Gastrocnemius medialis (tissue), 4 donors: ENCODE measurements around the gene CXCL12. TPM values are rescaled to one million over a fixed set of nuclear protein-coding genes. Genes with fewer than 3 reads are reported as not detected.

Source experiments
- ATAC-seq, 2 donors: fragments of 150-250 bp; one replicate each; pipeline ENCODE4 v1.9.1; 2016
- DNase-seq, 2 donors: peaks; one replicate each; pipeline ENCODE4 v3.0.0-alpha.2; 2019
- H3K27ac ChIP-seq, 4 donors: fragments of 200-600 bp; sonication (generic); 1 replicate in 1 of 4; 2 replicates in 3 of 4; pipeline ENCODE4 v1.5.1; 2016 to 2018; ENCODE audit warnings: mild to moderate bottlenecking in 2 of 4, moderate library complexity in 1 of 4
- H3K27me3 ChIP-seq, 3 donors: fragments of 200-600 bp; sonication (generic) in 2 of 3; 1 replicate in 1 of 3; 2 replicates in 2 of 3; pipeline versions ENCODE4 v1.5.1 to v1.6.0; 2016 to 2019; ENCODE audit warnings: mild to moderate bottlenecking in 1 of 3, moderate library complexity in 1 of 3
- H3K36me3 ChIP-seq, 2 donors: fragments of 200-600 bp; sonication (generic) in 1 of 2; one replicate each; pipeline ENCODE4 v1.5.1; 2017 to 2018
- H3K4me1 ChIP-seq, 2 donors: fragments of 200-600 bp; sonication (generic) in 1 of 2; one replicate each; pipeline ENCODE4 v1.5.1; 2016 to 2017; ENCODE audit warnings: mild to moderate bottlenecking in 2 of 2
- H3K4me3 ChIP-seq, 4 donors: fragments of 200-600 bp; sonication (generic) in 3 of 4; 1 replicate in 1 of 4; 2 replicates in 3 of 4; pipeline ENCODE4 v1.5.1; 2016 to 2019; ENCODE audit warnings: mild to moderate bottlenecking in 2 of 4
- H3K9me3 ChIP-seq, 3 donors: fragments of 200-600 bp; sonication (generic) in 2 of 3; 1 replicate in 1 of 3; 2 replicates in 2 of 3; pipeline ENCODE4 v1.5.1; 2016 to 2019
- CTCF ChIP-seq, 5 experiments: fragments of 450-650 bp in 3 of 5; fragments of 200-600 bp in 2 of 5; sonication (generic) in 2 of 5; IDR thresholded peaks in 4 of 5; conservative IDR thresholded peaks in 1 of 5; 1 replicate in 4 of 5; 2 replicates in 1 of 5; pipeline ENCODE4 v1.5.1; 2016 to 2019; ENCODE audit warnings: antibody characterized with exemption in 5 of 5, mild to moderate bottlenecking in 3 of 5, moderate library complexity in 3 of 5
- POLR2A ChIP-seq, 2 donors: fragments of 450-650 bp; IDR thresholded peaks; one replicate each; pipeline ENCODE4 v1.6.1; 2017; ENCODE audit warnings: antibody characterized with exemption in 2 of 2, mild to moderate bottlenecking in 2 of 2, moderate library complexity in 2 of 2
- in situ Hi-C, 4 donors: fragments of 200-750 bp; cut with MboI; loops; one replicate each; pipeline versions ENCODE4 v1.15.0 to v1.8.0; 2017; ENCODE audit warnings: low sequenced_read_pairs in 4 of 4
- intact Hi-C: fragments of 100-400 bp; cut with DNase I; formaldehyde crosslinking; loops from one replicate; pipeline ENCODE4 v1.15.1; 2023; ENCODE audit warnings: low total_unique reads
- total RNA-seq, 4 donors: library from RNA; depleted of rRNA; stranded (reverse); fragments of >200 nt; gene quantifications; one replicate each; pipeline versions ENCODE4 v1.1.0 to v1.2.3, GENCODE V29; 2016

Gene CXCL12
- total RNA-seq, 4 donors from 2014 or later = 8.6 to 22.0 (median 18.0) TPM

GRCh38 chr10:44422153-44422552 is 37.3 kb upstream of the CXCL12 start:
- no peak for TF ChIP-seq POLR2A (IDR thresholded peaks at IDR 0.05)
- TF ChIP-seq CTCF (IDR thresholded peaks at IDR 0.05 in 4 of 5, conservative IDR thresholded peaks at IDR 0.05 in 1 of 5) = no peak
- Histone ChIP-seq H3K27me3 (no peaks in the 10 kb centered on the region), H3K4me3 (no peak overlapping the region), H3K9me3 (no peaks in the 10 kb centered on the region), H3K4me1 (no peaks in the 10 kb centered on the region), H3K36me3 (no peaks in the 10 kb centered on the region), H3K27ac (no peak overlapping the region)
- intact Hi-C loops = no loop called here
- in situ Hi-C loops = no loop called here
- no peak for DNase-seq
- ATAC-seq = no peak

- no peaks in the 10 kb centered on the region for H3K36me3 ChIP-seq
- intact Hi-C loops (no loop called here), in situ Hi-C loops (no loop called here)
- no peak for ATAC-seq
- no peaks in the 10 kb centered on the region for H3K9me3 ChIP-seq
- no peak overlapping the region for H3K27ac ChIP-seq
- H3K4me1 ChIP-seq = peaks cover 5% of the 10 kb centered on the region in 2 donors
- H3K4me3 ChIP-seq = no peak overlapping the region
- TF ChIP-seq POLR2A (IDR thresholded peaks at IDR 0.05) (no peak), CTCF (IDR thresholded peaks at IDR 0.05 in 4 of 5, conservative IDR thresholded peaks at IDR 0.05 in 1 of 5) (no peak)
- H3K27me3 ChIP-seq = no peaks in the 10 kb centered on the region
- DNase-seq = no peak
Measured at GRCh38 chr10:44419790-44420549, 35.1 kb upstream of the CXCL12 start.

- no peaks in the 10 kb centered on the region for H3K36me3 ChIP-seq
- no peak for ATAC-seq
- no peak overlapping the region for H3K4me3 ChIP-seq
- H3K4me1 ChIP-seq = peaks cover 5% of the 10 kb centered on the region in 2 donors
- no peak overlapping the region for H3K27ac ChIP-seq
- TF ChIP-seq POLR2A (IDR thresholded peaks at IDR 0.05) (no peak), CTCF (IDR thresholded peaks at IDR 0.05 in 4 of 5, conservative IDR thresholded peaks at IDR 0.05 in 1 of 5) (no peak)
- no peak for DNase-seq
- intact Hi-C loops (no loop called here), in situ Hi-C loops (no loop called here)
- H3K9me3 ChIP-seq = no peaks in the 10 kb centered on the region
- no peaks in the 10 kb centered on the region for H3K27me3 ChIP-seq
Measured at GRCh38 chr10:44418637-44419036, 33.7 kb upstream of the CXCL12 start.

- H3K27me3 ChIP-seq = no peaks in the 10 kb centered on the region
- no peak overlapping the region for H3K27ac ChIP-seq
- no peaks in the 10 kb centered on the region for H3K36me3 ChIP-seq
- ATAC-seq (no peak), DNase-seq (no peak)
- no peak overlapping the region for H3K4me3 ChIP-seq
- in situ Hi-C loops (no loop called here), intact Hi-C loops (no loop called here)
- H3K9me3 ChIP-seq = no peaks in the 10 kb centered on the region
- H3K4me1 ChIP-seq = peaks cover 5% of the 10 kb centered on the region in 2 donors
- TF ChIP-seq CTCF (IDR thresholded peaks at IDR 0.05 in 4 of 5, conservative IDR thresholded peaks at IDR 0.05 in 1 of 5) = no peak
- TF ChIP-seq POLR2A (IDR thresholded peaks at IDR 0.05) = no peak
Measured at GRCh38 chr10:44417761-44418160, 32.9 kb upstream of the CXCL12 start.
